HepG2 (cell line): ENCODE results near the gene ANXA5. TPM values are rescaled to one million over a fixed set of nuclear protein-coding genes. Genes with fewer than 3 reads are reported as not detected.

Source experiments
- ATAC-seq: fragments of 200-7000 bp; cut with Tn5 transposase; 3 replicates; pipeline ENCODE4 v1.9.1; 2020; ENCODE audit warnings: mild to moderate bottlenecking, moderate library complexity
- BruUV-seq: library from RNA; stranded (reverse); fragments of 400-500 nt; replicated peaks from 2 replicates; lab custom pipeline; 2021; lab: Mats Ljungman, UMichigan
- CTCF ChIA-PET: fragments of 300-600 bp; formaldehyde crosslinking; extraction: SDS; loops from one replicate; lab custom pipeline; 2021; ENCODE audit warnings: low total read pairs, inconsistent platforms, low intra/inter-chr PET ratio; lab: Yijun Ruan, JAX
- POLR2A ChIA-PET: fragments of 350-600 bp; sonication (Branson Sonifier 250); formaldehyde crosslinking; loops from one replicate; lab custom pipeline; 2020; ENCODE audit warnings: antibody characterized with exemption, inconsistent platforms; lab: Yijun Ruan, JAX
- DNase-seq: peaks from one replicate; pipeline ENCODE4 v3.0.0-alpha.2; 2015; ENCODE audit warnings: low spot score
- FAIRE-seq: peaks from 3 replicates; lab custom pipeline; 2011; peaks lifted over from hg19 to GRCh38; lab: Jason Lieb, UNC
- H2AFZ ChIP-seq: one replicate; pipeline ENCODE4 v1.6.1; 2011; ENCODE audit warnings: low read length, inconsistent platforms
- H3K27ac ChIP-seq: fragments of 300-600 bp; 3 replicates; pipeline ENCODE4 v1.8.0; 2011; ENCODE audit warnings: mixed run types, mild to moderate bottlenecking, mixed read lengths, low read length, inconsistent platforms; ENCODE audit not compliant: insufficient read depth; ENCODE audit errors: extremely low read length
- H3K27me3 ChIP-seq, 2 experiments: fragments of 200-600 bp in 1 of 2; 2 replicates in 1 of 2; 3 replicates in 1 of 2; pipeline versions ENCODE4 v1.6.0 to v1.8.0; 2011; ENCODE audit warnings: low read length in 2 of 2, mild to moderate bottlenecking in 2 of 2, moderate library complexity in 2 of 2, inconsistent platforms in 1 of 2; ENCODE audit not compliant: insufficient read depth in 2 of 2, control insufficient read depth in 1 of 2
- H3K36me3 ChIP-seq, 2 experiments: fragments of 200-600 bp in 1 of 2; replicated peaks in 1 of 2; 2 replicates in 1 of 2; 3 replicates in 1 of 2; pipeline versions ENCODE4 v1.5.1 to v1.8.0; 2011; ENCODE audit warnings: low read length in 2 of 2, inconsistent platforms in 1 of 2; ENCODE audit not compliant: insufficient read depth in 2 of 2, control insufficient read depth in 1 of 2
- H3K4me1 ChIP-seq: 2 replicates; pipeline ENCODE4 v1.5.1; 2012; ENCODE audit warnings: low read length, inconsistent platforms; ENCODE audit not compliant: insufficient read depth
- H3K4me2 ChIP-seq: 2 replicates; pipeline ENCODE4 v1.6.0; 2011; ENCODE audit warnings: low read depth, low read length, inconsistent platforms
- H3K4me3 ChIP-seq, 3 experiments: fragments of 200-600 bp in 1 of 3; sonication (generic), shearing (Covaris generic) in 1 of 3; replicated peaks in 1 of 3; 2 replicates each; pipeline ENCODE4 v1.5.1; 2011 to 2016; ENCODE audit warnings: low read length in 3 of 3, inconsistent platforms in 2 of 3, low read depth in 2 of 3, mild to moderate bottlenecking in 2 of 3, control low read depth in 1 of 3, mixed read lengths in 1 of 3; ENCODE audit not compliant: insufficient read depth in 1 of 3
- H3K79me2 ChIP-seq: one replicate; pipeline ENCODE4 v1.6.1; 2011; ENCODE audit warnings: low read length, inconsistent platforms; ENCODE audit not compliant: insufficient read depth
- H3K9ac ChIP-seq: 2 replicates; pipeline ENCODE4 v1.6.0; 2011; ENCODE audit warnings: mild to moderate bottlenecking, low read depth, low read length, inconsistent platforms; ENCODE audit not compliant: insufficient read depth
- H3K9me3 ChIP-seq: 2 replicates; pipeline ENCODE4 v1.5.1; 2012; ENCODE audit warnings: mild to moderate bottlenecking, low read length
- H4K20me1 ChIP-seq: 2 replicates; pipeline ENCODE4 v1.6.0; 2011; ENCODE audit warnings: inconsistent platforms, mild to moderate bottlenecking, low read length, moderate library complexity; ENCODE audit not compliant: insufficient read depth
- ELF4 ChIP-seq: sonication (generic); formaldehyde crosslinking; IDR thresholded peaks from 2 replicates; pipeline ENCODE4 v1.5.0; 2020; ENCODE audit warnings: missing genetic modification reagents, mild to moderate bottlenecking, moderate library complexity, borderline replicate concordance
- HOXA9 ChIP-seq: sonication (generic); formaldehyde crosslinking; IDR thresholded peaks from 2 replicates; pipeline ENCODE4 v1.8.1; 2022; ENCODE audit warnings: missing genetic modification reagents, mild to moderate bottlenecking, moderate library complexity, borderline replicate concordance
- IKZF5 ChIP-seq: IDR thresholded peaks from 2 replicates; pipeline ENCODE4 v1.6.1; 2018; ENCODE audit warnings: missing genetic modification reagents, mild to moderate bottlenecking, missing compliant biosample characterization
- IRF2 ChIP-seq: IDR thresholded peaks from 2 replicates; pipeline ENCODE4 v1.6.1; 2018; ENCODE audit warnings: missing genetic modification reagents, missing compliant biosample characterization
- KDM4B ChIP-seq: sonication (generic); formaldehyde crosslinking; IDR thresholded peaks from 2 replicates; pipeline ENCODE4 v1.4.0; 2020; ENCODE audit warnings: missing genetic modification reagents
- KLF6 ChIP-seq: IDR thresholded peaks from 2 replicates; pipeline ENCODE4 v1.8.0; 2016; ENCODE audit warnings: missing biosample characterization, missing genetic modification reagents
- MAFF ChIP-seq: IDR thresholded peaks from 2 replicates; pipeline ENCODE4 v1.6.1; 2011; ENCODE audit warnings: low read depth, low read length, improper control_type of control experiment
- MIXL1 ChIP-seq: IDR thresholded peaks from 2 replicates; pipeline ENCODE4 v1.6.1; 2016
- RARG ChIP-seq: sonication (generic); formaldehyde crosslinking; IDR thresholded peaks from 2 replicates; pipeline ENCODE4 v1.4.0; 2020; ENCODE audit warnings: low read depth, mild to moderate bottlenecking, missing genetic modification reagents
- SRSF1 ChIP-seq: fragments of 200-400 bp; formaldehyde crosslinking; optimal IDR thresholded peaks from 2 replicates; pipeline ENCODE3; 2017; ENCODE audit warnings: mild to moderate bottlenecking, low read depth, low read length, moderate library complexity
- YY1 ChIP-seq: IDR thresholded peaks from 2 replicates; pipeline ENCODE4 v1.6.1; 2011; ENCODE audit warnings: low read length, low read depth, moderate library complexity, mild to moderate bottlenecking; ENCODE audit not compliant: insufficient read depth, insufficient replicate concordance
- ZBTB7A ChIP-seq: sonication (generic); formaldehyde crosslinking; IDR thresholded peaks from 2 replicates; pipeline ENCODE4 v1.8.0; 2022; ENCODE audit warnings: mild to moderate bottlenecking, missing genetic modification reagents
- ZNF24 ChIP-seq: fragments of 450-650 bp; IDR thresholded peaks from 2 replicates; pipeline ENCODE4 v1.6.1; 2017; ENCODE audit warnings: antibody characterized with exemption, mild to moderate bottlenecking
- ZNF556 ChIP-seq: sonication (generic); formaldehyde crosslinking; IDR thresholded peaks from 2 replicates; pipeline ENCODE4 v1.4.0; 2020; ENCODE audit warnings: mild to moderate bottlenecking, missing genetic modification reagents, borderline replicate concordance
- ZNF558 ChIP-seq: sonication (generic); formaldehyde crosslinking; IDR thresholded peaks from 2 replicates; pipeline ENCODE4 v1.9.0; 2022; ENCODE audit warnings: mild to moderate bottlenecking, missing genetic modification reagents, borderline replicate concordance
- ZNF672 ChIP-seq: sonication (generic); formaldehyde crosslinking; IDR thresholded peaks from 2 replicates; pipeline ENCODE4 v1.8.1; 2022; ENCODE audit warnings: missing genetic modification reagents
- WGBS: methylation state at CpG from one replicate; pipeline ENCODE4 v1.1.6; 2017; ENCODE audit warnings: low lambda C conversion rate; 5-methylcytosine and 5-hydroxymethylcytosine counted together
- in situ Hi-C: cut with HindIII; loops from 2 replicates; pipeline ENCODE4 v1.10.0; 2017; ENCODE audit warnings: low pct_unique_long_range_greater_than_20kb; ENCODE audit not compliant: extremely low pct_ligation_motif_present
- intact Hi-C: fragments of 100-400 bp; cut with micrococcal nuclease; formaldehyde crosslinking; loops from one replicate; pipeline ENCODE4 v1.10.0; 2022; ENCODE audit not compliant: unreplicated experiment
- polyA plus RNA-seq, 8 experiments: library from polyadenylated mRNA; depleted of rRNA in 3 of 8; stranded (reverse) in 7 of 8; unstranded in 1 of 8; fragments of >200 nt; fragmentation: Illumina TruSeq in 4 of 8; extraction: Trizol in 4 of 8; gene quantifications; 2 replicates each; pipeline versions ENCODE4 v1.2.1 to v1.2.3, GENCODE V29; 2011 to 2016; ENCODE audit warnings: low read depth in 4 of 8, missing spikeins in 1 of 8, mixed read lengths in 1 of 8; ENCODE audit not compliant: insufficient read depth in 1 of 8
- total RNA-seq, 5 experiments: library from RNA; depleted of rRNA; stranded (reverse); fragments of >200 nt; fragmentation: Illumina TruSeq; extraction: Trizol; gene quantifications; 2 replicates each; pipeline ENCODE4 v1.2.3, GENCODE V29; 2016; ENCODE audit warnings: low read depth in 1 of 5
- TF ChIP-seq, protein P1 (sequence below): sonication (generic); formaldehyde crosslinking; conservative IDR thresholded peaks from 2 replicates; pipeline ENCODE4 v1.4.0; 2020; ENCODE audit warnings: missing genetic modification reagents

ANXA5 gene
- total and polyA plus RNA-seq, 2 of the 13 experiments (the other 11 are each of a cell fraction or from before 2014, with no cell fraction given) = 209 to 342 TPM

DNA sequence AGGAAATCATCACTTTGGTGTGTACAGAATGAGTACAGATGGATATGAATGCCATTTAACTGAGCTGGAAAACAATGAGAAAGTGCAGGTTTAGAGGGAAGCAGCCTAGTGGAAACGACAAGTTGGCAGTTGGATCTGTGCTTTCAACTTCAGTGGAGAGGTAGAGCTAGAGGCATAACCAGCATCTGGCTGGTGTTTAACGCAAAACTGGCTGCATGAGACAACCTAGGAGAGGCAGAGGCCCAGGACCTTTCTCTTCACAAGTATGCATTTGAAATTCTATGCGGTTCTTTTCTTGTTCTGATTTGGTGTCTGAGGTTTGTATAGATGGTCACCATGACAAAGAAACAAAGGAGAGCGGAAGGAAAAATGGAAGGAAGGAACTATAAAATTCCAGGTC is 63.1 kb downstream of the ANXA5 start:
- no TSS peak for BruUV-seq
- no peaks in the 10 kb centered on the region for H4K20me1 ChIP-seq
- CTCF ChIA-PET = no interaction called here
- no peak overlapping the region for H3K4me2 ChIP-seq
- FAIRE-seq = no peak
- POLR2A ChIA-PET = no interaction called here
- TF ChIP-seq ZBTB7A (CRISPR knock-in tag) (no peak), MAFF (no peak), IKZF5 (no peak), KDM4B (CRISPR knock-in tag) (no peak), SRSF1 (no peak), ELF4 (CRISPR knock-in tag) (no peak), ZNF558 (CRISPR knock-in tag) (no peak), YY1 (no peak), HOXA9 (CRISPR knock-in tag) (no peak), ZNF556 (no peak), ZNF24 (no peak), MIXL1 (no peak), IRF2 (CRISPR knock-in tag) (no peak), RARG (no peak), KLF6 (CRISPR knock-in tag) (no peak), ZNF672 (CRISPR knock-in tag) (no peak)
- TF ChIP-seq, protein P1, sequence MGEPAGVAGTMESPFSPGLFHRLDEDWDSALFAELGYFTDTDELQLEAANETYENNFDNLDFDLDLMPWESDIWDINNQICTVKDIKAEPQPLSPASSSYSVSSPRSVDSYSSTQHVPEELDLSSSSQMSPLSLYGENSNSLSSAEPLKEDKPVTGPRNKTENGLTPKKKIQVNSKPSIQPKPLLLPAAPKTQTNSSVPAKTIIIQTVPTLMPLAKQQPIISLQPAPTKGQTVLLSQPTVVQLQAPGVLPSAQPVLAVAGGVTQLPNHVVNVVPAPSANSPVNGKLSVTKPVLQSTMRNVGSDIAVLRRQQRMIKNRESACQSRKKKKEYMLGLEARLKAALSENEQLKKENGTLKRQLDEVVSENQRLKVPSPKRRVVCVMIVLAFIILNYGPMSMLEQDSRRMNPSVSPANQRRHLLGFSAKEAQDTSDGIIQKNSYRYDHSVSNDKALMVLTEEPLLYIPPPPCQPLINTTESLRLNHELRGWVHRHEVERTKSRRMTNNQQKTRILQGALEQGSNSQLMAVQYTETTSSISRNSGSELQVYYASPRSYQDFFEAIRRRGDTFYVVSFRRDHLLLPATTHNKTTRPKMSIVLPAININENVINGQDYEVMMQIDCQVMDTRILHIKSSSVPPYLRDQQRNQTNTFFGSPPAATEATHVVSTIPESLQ = no peak
- no peak for DNase-seq
- no peak overlapping the region for H3K4me3 ChIP-seq
- no peaks in the 10 kb centered on the region for H3K9me3 ChIP-seq
- H3K4me1 ChIP-seq = no peaks in the 10 kb centered on the region
- no peak for ATAC-seq
- H3K27me3 ChIP-seq = no peaks in the 10 kb centered on the region
- no peak overlapping the region for H3K9ac ChIP-seq
- intact Hi-C loops = no loop called here
- H3K27ac ChIP-seq = no peak overlapping the region
- H3K36me3 ChIP-seq = no peaks in the 10 kb centered on the region
- H2AFZ ChIP-seq = no peak overlapping the region
- in situ Hi-C loops = no loop called here
- 17% methylated on average over 4 of the region's 4 CpGs for WGBS
- H3K79me2 ChIP-seq = no peaks in the 10 kb centered on the region
